ENCODE data around the gene ARHGEF28. TPM values are rescaled to one million over a fixed set of nuclear protein-coding genes. Genes with fewer than 3 reads are reported as not detected.

The ARHGEF28 gene
- total RNA-seq, 1 donor from 2014 or later: 37.4 TPM

DNA sequence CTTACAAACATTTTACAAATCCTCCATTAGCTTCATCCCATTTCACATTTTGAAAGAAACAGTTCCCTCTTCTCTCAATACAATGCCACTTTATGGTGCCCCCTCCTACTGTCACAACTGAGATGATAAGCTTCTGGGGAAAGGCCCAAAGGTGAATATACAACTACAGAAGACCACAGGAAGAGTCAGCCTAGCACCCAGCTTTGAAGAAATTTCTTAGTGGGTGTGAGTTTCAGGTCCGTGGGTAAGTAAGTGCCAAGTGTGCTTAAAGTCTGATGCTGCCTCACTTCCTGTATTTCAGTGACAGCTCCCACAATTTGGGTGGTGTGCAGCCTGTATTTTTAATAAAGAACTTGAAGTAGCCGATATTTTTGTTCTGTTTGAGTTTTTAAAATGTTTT is 68.1 kb downstream of the ARHGEF28 start:
- Histone ChIP-seq H3K27me3 (ENCODE audit: control insufficient read depth, insufficient read depth, low read length) (no peaks in the 10 kb centered on the region), H3K4me3 (ENCODE audit: low read depth, low read length) (no peak overlapping the region), H3K36me3 (ENCODE audit: control insufficient read depth, insufficient read depth, low read length) (peaks cover 1% of the 10 kb centered on the region)
- TF ChIP-seq, protein P1, sequence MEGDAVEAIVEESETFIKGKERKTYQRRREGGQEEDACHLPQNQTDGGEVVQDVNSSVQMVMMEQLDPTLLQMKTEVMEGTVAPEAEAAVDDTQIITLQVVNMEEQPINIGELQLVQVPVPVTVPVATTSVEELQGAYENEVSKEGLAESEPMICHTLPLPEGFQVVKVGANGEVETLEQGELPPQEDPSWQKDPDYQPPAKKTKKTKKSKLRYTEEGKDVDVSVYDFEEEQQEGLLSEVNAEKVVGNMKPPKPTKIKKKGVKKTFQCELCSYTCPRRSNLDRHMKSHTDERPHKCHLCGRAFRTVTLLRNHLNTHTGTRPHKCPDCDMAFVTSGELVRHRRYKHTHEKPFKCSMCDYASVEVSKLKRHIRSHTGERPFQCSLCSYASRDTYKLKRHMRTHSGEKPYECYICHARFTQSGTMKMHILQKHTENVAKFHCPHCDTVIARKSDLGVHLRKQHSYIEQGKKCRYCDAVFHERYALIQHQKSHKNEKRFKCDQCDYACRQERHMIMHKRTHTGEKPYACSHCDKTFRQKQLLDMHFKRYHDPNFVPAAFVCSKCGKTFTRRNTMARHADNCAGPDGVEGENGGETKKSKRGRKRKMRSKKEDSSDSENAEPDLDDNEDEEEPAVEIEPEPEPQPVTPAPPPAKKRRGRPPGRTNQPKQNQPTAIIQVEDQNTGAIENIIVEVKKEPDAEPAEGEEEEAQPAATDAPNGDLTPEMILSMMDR (IDR thresholded peaks at IDR 0.05; ENCODE audit: insufficient read depth, low read length, severe bottlenecking): no peak
- DNase-seq (ENCODE audit: low read depth) (no peak), FAIRE-seq (no peak)

- TF ChIP-seq, protein P1 (IDR thresholded peaks at IDR 0.05; ENCODE audit: insufficient read depth, low read length, severe bottlenecking): no peak
- no peak overlapping the region for H3K4me3 ChIP-seq (ENCODE audit: low read depth, low read length)
- H3K36me3 ChIP-seq (ENCODE audit: control insufficient read depth, insufficient read depth, low read length): peaks cover 1% of the 10 kb centered on the region
- DNase-seq (ENCODE audit: low read depth) (no peak), FAIRE-seq (no peak)
- no peaks in the 10 kb centered on the region for H3K27me3 ChIP-seq (ENCODE audit: control insufficient read depth, insufficient read depth, low read length)
These were observed 72.0 kb downstream of the ARHGEF28 start for GRCh38 chr5:73698011-73698410.

GRCh38 chr5:73701566-73701965 is 75.6 kb downstream of the ARHGEF28 start:
- TF ChIP-seq, protein P1 (IDR thresholded peaks at IDR 0.05; ENCODE audit: insufficient read depth, low read length, severe bottlenecking): no peak

GRCh38 chr5:73702534-73702933 is 76.5 kb downstream of the ARHGEF28 start:
- FAIRE-seq (no peak), DNase-seq (ENCODE audit: low read depth) (no peak)
- Histone ChIP-seq H3K36me3 (ENCODE audit: control insufficient read depth, insufficient read depth, low read length) (peaks cover 2% of the 10 kb centered on the region), H3K4me3 (ENCODE audit: low read depth, low read length) (no peak overlapping the region), H3K27me3 (ENCODE audit: control insufficient read depth, insufficient read depth, low read length) (no peaks in the 10 kb centered on the region)
- TF ChIP-seq, protein P1 (IDR thresholded peaks at IDR 0.05; ENCODE audit: insufficient read depth, low read length, severe bottlenecking): no peak

More at GRCh38 chr5:73701566-73701965, 75.6 kb downstream of the ARHGEF28 start:
- FAIRE-seq (no peak), DNase-seq (ENCODE audit: low read depth) (peak; percentile 95)
- Histone ChIP-seq H3K4me3 (ENCODE audit: low read depth, low read length) (no peak overlapping the region), H3K27me3 (ENCODE audit: control insufficient read depth, insufficient read depth, low read length) (no peaks in the 10 kb centered on the region), H3K36me3 (ENCODE audit: control insufficient read depth, insufficient read depth, low read length) (peaks cover 3% of the 10 kb centered on the region)

DNA sequence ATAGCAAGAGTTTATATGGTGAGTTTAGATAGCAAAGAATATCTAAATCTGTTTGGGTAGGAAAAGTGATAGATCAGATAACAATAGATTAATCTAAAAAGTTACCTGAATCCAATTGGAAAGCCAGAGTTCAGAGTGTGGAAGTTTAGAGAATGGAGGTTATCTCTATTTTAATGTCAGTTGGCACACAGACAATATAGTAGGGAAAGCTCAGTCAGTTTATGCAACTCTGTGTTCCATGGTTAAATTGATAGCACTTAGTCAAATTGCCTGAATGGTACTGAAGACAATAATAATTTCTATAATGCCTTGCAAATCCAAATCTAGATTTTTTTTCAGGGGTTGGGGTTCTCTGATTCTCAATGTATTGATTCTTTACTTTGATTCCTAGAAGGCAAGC is 77.0 kb downstream of the ARHGEF28 start:
- no peaks in the 10 kb centered on the region for H3K27me3 ChIP-seq (ENCODE audit: control insufficient read depth, insufficient read depth, low read length)
- no peak for DNase-seq (ENCODE audit: low read depth)
- TF ChIP-seq, protein P1 (IDR thresholded peaks at IDR 0.05; ENCODE audit: insufficient read depth, low read length, severe bottlenecking): no peak
- FAIRE-seq: no peak
- no peak overlapping the region for H3K4me3 ChIP-seq (ENCODE audit: low read depth, low read length)
- H3K36me3 ChIP-seq (ENCODE audit: control insufficient read depth, insufficient read depth, low read length): peaks cover 2% of the 10 kb centered on the region

- H3K4me3 ChIP-seq (ENCODE audit: low read depth, low read length): no peak overlapping the region
- peaks cover 2% of the 10 kb centered on the region for H3K36me3 ChIP-seq (ENCODE audit: control insufficient read depth, insufficient read depth, low read length)
- DNase-seq (ENCODE audit: low read depth) (no peak), FAIRE-seq (no peak)
- TF ChIP-seq, protein P1 (IDR thresholded peaks at IDR 0.05; ENCODE audit: insufficient read depth, low read length, severe bottlenecking): no peak
- H3K27me3 ChIP-seq (ENCODE audit: control insufficient read depth, insufficient read depth, low read length): no peaks in the 10 kb centered on the region
These were observed 79.4 kb downstream of the ARHGEF28 start for GRCh38 chr5:73705364-73705763.

Measured in bronchial epithelial cell (primary cell).